NCI-H1694 treated with DMSO at 0.1 percent for 48 hours (cell line): ENCODE data around the gene GRK5.

ENCODE experiments used
- DNase-seq: peaks from one replicate; lab custom pipeline; 2025; lab: John Stamatoyannopoulos, UW

The GRK5 gene

GRCh38 chr10:119198438-119198837 lies 8.9 kb upstream of the GRK5 start:
- DNase-seq: no peak

DNA sequence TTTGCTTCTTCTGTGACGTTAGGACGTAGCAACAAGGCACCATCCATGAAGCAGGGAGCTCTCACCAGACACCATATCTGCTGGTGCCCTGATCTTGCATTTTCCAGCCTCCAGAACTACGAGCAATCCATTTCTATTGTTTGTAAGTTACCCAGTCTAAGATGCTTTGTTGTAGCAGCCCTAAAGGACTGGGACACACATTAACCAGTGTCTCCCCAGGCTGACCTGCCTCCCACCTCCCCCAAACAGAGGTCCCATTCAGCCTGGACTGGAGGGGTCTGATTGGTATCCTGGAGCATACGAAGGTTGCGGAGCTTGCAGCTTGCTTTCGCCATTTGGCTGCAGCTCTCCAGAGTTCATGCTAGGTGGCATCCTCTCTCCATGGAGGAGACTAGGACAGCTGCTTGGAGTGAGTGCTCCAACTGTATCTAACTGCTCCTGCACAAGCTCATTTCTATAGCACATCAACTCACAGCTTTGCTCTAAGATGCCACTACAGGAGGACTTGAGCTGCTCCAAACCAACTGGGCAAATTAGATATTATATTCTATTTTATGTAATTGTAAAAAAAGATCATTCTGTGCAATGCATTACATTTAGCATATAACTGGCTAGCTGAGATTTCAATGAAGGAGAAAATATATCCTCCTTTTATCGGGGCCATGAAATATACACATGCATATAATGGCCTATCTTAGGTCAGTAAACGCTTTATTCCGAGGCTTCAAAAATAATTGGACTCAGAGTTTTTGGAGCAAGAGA lies 8.0 kb upstream of the GRK5 start:
- peak; percentile 56 for DNase-seq

DNA sequence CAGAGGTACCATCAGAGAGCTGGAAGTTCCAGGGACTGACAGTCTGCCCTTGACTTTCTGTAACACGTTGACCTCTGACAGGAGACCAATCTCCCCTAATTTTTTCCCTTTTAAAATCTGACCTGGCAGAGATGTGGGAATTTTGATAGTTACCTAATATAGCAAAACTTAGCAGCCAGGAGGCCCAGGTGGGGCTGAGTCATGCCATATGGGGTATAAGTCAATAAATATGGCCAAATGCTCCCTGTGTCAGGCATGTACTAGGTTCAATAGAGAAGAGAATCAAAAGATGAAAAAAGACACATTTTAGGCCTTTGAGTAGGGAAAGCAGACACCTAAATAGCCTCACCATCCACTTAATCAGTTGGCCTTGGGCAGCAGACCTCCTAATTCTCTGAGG lies 6.1 kb upstream of the GRK5 start:
- no peak for DNase-seq

DNA sequence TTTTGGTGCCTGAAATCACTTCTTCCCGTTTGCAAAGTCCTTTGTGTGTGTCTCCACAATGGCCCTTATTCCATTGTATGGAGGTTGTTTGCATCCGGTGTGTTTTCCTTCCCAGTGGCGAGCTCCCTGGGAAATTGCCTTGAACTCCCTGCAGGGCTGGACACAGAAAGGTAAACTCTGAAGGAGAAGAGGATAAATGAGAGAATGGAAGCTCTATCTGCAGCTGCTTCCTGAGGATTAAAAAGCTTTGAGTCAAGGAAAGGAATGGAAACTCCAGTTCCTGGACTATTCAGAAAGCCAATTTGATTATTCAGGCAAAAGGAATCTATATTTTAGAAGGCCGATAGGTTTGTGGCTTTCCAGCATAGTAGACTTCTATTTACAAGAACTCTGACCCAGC lies 4.4 kb upstream of the GRK5 start:
- DNase-seq: no peak

DNA sequence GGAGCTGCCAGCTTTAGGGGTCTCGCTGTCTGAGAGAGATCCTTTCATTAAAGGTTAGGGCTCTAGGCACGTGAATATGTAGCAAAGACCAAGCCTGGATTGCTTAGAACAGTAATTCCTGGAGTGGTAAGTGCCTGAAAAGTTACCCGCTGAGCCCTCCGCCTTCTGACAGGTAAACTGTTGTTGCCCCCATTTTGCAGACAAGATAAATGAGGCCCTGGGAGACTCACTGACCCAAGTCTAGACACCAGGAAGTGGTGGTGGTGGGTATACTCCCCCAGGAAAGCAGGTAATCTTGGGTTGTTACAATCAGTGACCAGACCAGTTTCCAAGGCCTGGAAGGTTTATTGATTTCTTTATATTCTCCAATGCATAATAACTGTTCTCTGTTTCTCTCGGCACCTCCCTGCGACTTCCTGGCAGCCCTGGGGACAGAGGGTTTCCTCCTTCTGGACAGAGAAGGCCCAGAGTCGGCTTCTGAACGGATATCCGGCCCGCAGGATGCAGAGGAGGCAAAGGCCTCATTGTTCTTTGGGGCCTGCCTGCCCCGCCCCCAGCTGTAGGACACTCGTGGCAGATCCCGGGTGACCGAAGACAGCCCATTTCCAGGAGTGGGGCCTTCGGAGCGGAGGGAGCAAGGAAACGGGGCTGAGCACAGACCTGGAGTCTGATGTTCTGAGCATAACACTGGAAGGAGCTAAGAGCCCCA lies 1.3 kb upstream of the GRK5 start:
- no peak for DNase-seq

- peak; percentile 8 for DNase-seq
Measured at GRCh38 chr10:119206603-119207365, 587 bp upstream of the GRK5 start.

DNA sequence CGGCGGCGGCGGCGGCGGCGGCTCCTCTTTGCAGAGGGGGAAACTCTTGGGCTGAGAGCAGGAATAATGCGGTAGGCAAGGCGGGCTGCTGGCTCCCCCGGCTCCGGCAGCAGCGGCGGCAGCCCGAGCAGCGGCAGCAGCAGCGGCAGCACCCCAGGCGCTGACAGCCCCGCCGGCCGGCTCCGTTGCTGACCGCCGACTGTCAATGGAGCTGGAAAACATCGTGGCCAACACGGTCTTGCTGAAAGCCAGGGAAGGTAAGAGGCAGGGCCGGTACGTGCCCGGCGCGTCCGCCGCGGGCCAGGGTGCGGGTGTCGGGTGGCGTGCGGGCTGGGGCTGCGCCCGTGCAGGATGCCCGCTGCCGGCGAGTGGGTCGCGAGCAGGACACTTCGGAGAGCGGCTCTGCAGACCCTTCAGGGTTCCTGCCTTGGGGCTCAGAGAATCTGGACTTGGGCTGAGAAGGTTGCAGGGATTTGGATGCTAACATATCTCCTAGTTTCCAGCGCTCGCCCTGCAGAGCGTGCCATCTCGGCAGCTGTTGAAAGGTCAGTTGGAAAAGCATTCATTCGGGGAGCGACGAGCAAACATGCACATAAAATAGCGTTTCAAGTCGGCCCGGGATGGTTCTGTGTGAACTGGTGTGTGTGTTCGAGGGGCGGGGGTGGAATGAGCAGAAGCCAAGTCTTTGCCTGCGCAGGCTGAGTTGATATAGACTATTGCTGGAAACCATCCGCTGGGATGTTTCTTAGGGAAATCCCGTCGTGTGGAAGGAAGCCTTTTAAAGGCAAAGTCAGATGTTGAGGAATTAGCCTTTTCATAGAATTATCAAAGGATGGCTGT lies 562 bp downstream of the GRK5 start:
- no peak for DNase-seq

GRCh38 chr10:119208553-119208940 lies 1.2 kb downstream of the GRK5 start:
- no peak for DNase-seq

GRCh38 chr10:119209035-119209735 lies 1.8 kb downstream of the GRK5 start:
- no peak for DNase-seq

DNA sequence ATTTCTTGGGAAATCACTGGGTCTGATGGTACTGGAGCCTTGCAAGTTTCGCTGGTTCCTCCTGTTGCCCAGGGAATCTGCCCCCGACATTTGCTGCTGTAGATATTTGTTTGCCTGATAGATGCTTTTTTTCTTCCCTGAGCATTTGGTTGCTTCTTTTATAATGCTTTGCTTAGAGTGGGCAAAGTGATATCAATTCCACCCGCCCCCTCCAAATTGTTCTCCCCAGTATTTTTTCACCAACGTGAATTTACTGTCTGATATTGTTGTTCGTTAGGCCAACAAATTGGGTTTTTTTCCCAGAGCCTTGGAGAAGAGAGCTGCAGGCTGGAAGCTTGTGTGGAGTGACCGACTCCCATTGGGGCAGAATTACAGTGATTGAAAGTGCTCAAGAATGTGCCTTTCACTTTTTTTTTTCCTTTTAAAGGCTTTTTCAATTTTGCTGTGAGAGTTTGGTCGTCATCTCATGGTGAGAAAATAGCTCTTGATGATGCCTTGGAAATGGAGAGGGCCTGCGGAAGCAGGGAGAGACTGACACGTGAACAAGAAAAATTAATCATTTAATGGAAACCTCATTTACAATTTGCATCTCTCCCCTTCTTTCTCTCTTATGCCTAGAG lies 2.5 kb downstream of the GRK5 start:
- no peak for DNase-seq

DNA sequence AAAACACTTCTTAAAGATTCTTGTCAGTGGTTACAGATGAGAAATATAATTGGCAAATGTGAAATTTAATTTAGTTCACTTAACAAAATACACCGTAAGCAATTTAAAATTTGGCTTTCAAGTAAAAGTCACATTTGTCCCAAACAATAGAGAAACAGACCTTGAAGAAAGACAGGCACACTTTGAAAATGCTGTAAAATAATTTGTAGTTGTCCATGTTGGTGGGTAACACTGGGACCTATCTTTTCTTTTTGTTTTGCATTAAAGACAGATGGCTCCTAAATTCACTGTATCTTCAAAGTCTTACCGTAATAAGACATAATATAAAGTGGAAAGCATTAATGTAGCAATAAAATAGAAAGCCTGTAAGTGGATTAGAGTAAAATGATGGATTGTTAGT lies 3.3 kb downstream of the GRK5 start:
- DNase-seq: no peak

DNA sequence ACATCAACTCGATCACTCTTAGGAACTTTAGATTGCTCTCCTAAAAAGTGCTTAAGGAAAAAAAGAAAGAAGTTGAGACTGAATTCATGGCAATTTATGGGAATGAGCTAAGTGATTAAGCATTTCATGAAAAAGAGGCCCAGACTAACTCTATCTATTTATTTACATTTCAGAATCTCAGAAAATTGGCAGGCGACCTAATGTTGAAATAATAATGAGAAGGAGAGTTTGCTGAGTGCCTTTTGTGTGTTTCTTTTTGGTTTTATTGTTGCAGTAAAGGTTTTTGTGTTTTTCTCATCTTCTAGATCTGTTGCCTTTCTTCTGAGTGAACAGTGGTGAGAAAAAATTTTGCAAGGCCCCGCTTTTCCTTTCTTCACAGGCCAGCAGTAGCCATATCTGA lies 3.8 kb downstream of the GRK5 start:
- no peak for DNase-seq

DNA sequence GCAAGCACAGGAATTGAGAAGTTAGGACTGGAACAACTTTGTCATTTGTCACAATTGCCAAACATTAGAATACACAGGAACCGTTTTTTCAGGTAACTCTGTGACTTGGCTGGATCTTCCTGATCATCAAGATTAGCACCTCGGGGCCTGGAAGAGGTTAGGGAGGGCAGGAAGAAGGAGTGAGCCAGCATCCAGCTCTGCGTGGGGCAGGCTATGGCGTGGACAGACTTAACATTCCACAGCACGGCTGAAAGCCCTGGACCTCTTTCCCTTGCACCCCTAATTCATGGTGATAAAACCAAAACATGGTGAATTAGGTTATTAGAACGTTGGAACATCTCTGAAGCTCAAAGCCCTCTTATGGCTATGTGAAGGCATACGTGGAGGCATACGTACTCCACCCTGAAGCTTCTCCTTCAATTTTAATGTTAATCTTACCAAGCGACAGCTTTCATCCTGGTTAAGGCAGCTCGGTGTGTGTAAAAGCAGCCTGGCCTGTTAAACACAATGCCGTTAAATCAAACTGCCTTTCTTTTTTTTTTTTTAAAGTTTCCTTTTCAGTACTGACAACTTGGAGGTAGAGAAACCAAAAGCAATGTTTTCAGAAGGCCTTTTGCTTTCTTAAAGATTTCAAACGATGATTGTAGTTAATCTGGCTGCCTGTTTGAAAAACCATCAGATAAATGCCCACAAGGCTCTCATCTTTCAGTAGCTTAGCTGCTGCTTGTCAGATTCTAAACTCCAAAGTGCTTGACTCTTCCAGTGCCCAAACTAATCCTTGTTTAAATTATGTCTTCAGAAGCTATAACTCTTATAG lies 4.5 kb downstream of the GRK5 start:
- no peak for DNase-seq

DNA sequence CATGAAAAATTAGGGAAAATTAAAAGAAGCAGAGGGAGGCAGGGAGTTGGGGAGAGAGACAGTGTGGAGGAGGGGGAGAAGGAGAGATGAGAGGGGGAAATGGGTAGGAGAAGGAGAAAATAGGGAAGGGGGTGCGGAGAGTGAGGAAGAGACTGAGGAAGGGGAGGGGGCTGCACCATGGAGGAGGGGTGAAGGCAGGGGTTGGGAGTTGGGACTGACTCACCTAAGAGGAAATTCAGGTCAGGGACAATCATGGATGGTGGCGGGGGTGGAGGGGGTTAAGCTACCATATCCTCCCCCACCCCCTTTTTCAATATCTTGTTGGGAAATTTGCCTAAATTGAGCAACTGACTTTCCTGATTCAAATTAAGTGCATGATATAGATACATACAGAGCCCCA lies 8.0 kb downstream of the GRK5 start:
- no peak for DNase-seq

GRCh38 chr10:119216127-119216526 lies 8.8 kb downstream of the GRK5 start:
- no peak for DNase-seq

DNA sequence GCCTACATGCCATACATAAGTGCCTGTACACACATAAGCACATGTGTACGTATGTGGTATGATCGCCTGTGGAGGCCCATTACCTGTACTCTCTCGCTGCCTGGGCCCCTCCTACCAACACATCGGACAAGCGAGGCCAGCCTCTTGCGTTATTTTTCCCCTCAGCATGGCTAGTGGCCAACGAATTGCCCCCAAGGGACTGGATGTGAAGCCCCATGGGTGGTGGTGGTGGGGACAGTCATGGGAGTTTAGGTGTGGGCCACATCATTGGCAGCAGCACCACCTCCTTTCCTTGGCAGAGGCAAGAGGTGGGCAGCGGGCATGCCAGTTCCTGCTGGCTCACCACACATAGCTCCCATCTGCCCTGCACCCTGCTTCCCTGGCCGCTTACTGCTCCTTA lies 10.0 kb downstream of the GRK5 start:
- no peak for DNase-seq

- no peak for DNase-seq
Measured at GRCh38 chr10:119217991-119218490, 10.7 kb downstream of the GRK5 start.

- no peak for DNase-seq
Measured at GRCh38 chr10:119219871-119220270, 12.5 kb downstream of the GRK5 start.

DNA sequence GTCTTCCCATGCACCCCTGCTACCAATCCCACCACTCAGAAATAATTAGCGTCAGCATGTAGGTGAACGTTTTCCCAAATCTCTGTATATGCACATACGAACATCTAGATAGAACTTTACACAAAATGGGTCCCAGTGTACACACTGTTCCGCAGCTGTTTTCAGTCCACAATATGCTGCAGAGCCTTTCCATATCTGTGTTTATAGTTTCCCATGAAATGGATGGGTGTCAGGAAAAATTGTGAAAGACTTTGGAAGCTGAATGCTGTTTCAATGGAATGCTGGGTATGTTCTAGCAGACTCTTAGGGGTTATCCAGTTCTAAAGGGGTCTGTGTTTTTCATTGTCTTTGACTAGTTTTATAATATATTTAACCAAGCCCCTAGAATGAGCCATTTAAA lies 13.8 kb downstream of the GRK5 start:
- no peak for DNase-seq

GRCh38 chr10:119221666-119222065 lies 14.3 kb downstream of the GRK5 start:
- no peak for DNase-seq
